Measurements from ENCODE around the gene NIBAN1.

GRCh38 chr1:184982002-184982954 is 8.0 kb upstream of the NIBAN1 start:
- TF ChIP-seq POLR2A (IDR thresholded peaks at IDR 0.05; ENCODE audit: low read depth, low read length) (no peak), POLR2AphosphoS5 (IDR thresholded peaks at IDR 0.05; ENCODE audit: low read depth, low read length) (no peak), TAF1 (IDR thresholded peaks at IDR 0.05; ENCODE audit: low read depth, low read length) (no peak), POU2F2 (IDR thresholded peaks at IDR 0.05; ENCODE audit: low read depth, low read length) (no peak), PAX5 (IDR thresholded peaks at IDR 0.05; ENCODE audit: insufficient read depth, low read length, severe bottlenecking) (no peak)

Data from GM12891 (cell line).